Osteoblast (primary cell): ENCODE results near the gene RAB3GAP2. TPM values are rescaled to one million over a fixed set of nuclear protein-coding genes. Genes with fewer than 3 reads are reported as not detected.
"Not testable (repeated sequence)": the region's sequence is repeated elsewhere in the genome, so short reads cannot be mapped to it uniquely, and the experiment has no call there.

ENCODE experiments used
- DNase-seq: peaks from one replicate; pipeline ENCODE4 v3.0.0; 2011; ENCODE audit warnings: low spot score, mixed read lengths; ENCODE audit not compliant: insufficient read length; ENCODE audit errors: missing footprints
- H2AFZ ChIP-seq: 2 replicates; pipeline ENCODE4 v1.6.0; 2011; ENCODE audit warnings: mild to moderate bottlenecking, low read length
- H3K27ac ChIP-seq: 2 replicates; pipeline ENCODE4 v1.5.1; 2011; ENCODE audit warnings: mild to moderate bottlenecking, low read depth, low read length, moderate library complexity
- H3K27me3 ChIP-seq: 2 replicates; pipeline ENCODE4 v1.6.0; 2012; ENCODE audit warnings: mild to moderate bottlenecking, control low read depth, inconsistent platforms, low read length, moderate library complexity; ENCODE audit not compliant: insufficient read depth
- H3K36me3 ChIP-seq: 2 replicates; pipeline ENCODE4 v1.5.1; 2011; ENCODE audit warnings: mild to moderate bottlenecking, low read length, control low read depth, moderate library complexity; ENCODE audit not compliant: insufficient read depth
- H3K4me1 ChIP-seq: 2 replicates; pipeline ENCODE4 v1.5.1; 2011; ENCODE audit warnings: mild to moderate bottlenecking, low read length, control low read depth, moderate library complexity; ENCODE audit not compliant: insufficient read depth
- H3K4me2 ChIP-seq: 2 replicates; pipeline ENCODE4 v1.6.0; 2011; ENCODE audit warnings: mild to moderate bottlenecking, low read length; ENCODE audit not compliant: insufficient read depth
- H3K4me3 ChIP-seq: fragments of 200-600 bp; sonication (generic); 3 replicates; pipeline ENCODE4 v1.5.1; 2012; ENCODE audit warnings: mild to moderate bottlenecking, low read length, inconsistent platforms; ENCODE audit not compliant: insufficient read depth
- H3K79me2 ChIP-seq: 2 replicates; pipeline ENCODE4 v1.6.0; 2012; ENCODE audit warnings: mild to moderate bottlenecking, low read length, control low read depth, inconsistent platforms; ENCODE audit not compliant: insufficient read depth
- H3K9me3 ChIP-seq: 2 replicates; pipeline ENCODE4 v1.5.1; 2011; ENCODE audit warnings: low read depth, low read length, control low read depth
- H4K20me1 ChIP-seq: 2 replicates; pipeline ENCODE4 v1.6.0; 2012; ENCODE audit warnings: mild to moderate bottlenecking, low read length, control low read depth; ENCODE audit not compliant: insufficient read depth
- CTCF ChIP-seq: IDR thresholded peaks from 2 replicates; pipeline ENCODE4 v1.5.1; 2011; ENCODE audit warnings: mild to moderate bottlenecking, low read depth, low read length, moderate library complexity; ENCODE audit errors: extremely low read depth
- total RNA-seq: library from RNA; depleted of rRNA; stranded (reverse); fragments of >200 nt; gene quantifications from 2 replicates; pipeline ENCODE4 v1.2.3, GENCODE V29; 2012

Gene RAB3GAP2
- total RNA-seq, 1 donor = 44.2 TPM

DNA sequence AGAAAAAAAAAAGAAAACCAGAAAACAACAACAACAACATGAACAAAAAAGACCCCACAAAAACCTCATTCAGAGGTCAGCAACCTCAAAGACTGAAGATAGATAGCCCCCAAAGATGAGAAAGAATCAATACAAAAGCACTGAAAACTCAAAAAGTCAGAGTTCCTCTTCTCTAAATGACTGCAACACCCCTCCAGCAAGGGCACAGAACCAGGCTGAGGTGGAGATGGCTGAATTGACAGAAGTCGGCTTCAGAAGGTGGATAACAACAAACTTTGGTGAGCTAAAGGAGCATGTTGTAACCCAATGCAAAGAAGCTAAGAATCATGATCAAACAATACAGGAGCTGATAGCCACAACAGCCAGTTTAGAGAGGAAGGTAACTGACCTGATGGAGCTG, 17.0 kb downstream of the RAB3GAP2 start:
- Histone ChIP-seq H3K36me3 (peaks cover 17% of the 10 kb centered on the region), H4K20me1 (peaks cover 37% of the 10 kb centered on the region), H2AFZ (no peak overlapping the region), H3K27ac (no peak overlapping the region), H3K4me3 (no peak overlapping the region), H3K79me2 (peaks cover 74% of the 10 kb centered on the region), H3K4me2 (no peak overlapping the region), H3K4me1 (no peaks in the 10 kb centered on the region), H3K27me3 (no peaks in the 10 kb centered on the region), H3K9me3 (no peaks in the 10 kb centered on the region)
- no peak for TF ChIP-seq CTCF
- DNase-seq = no peak

DNA sequence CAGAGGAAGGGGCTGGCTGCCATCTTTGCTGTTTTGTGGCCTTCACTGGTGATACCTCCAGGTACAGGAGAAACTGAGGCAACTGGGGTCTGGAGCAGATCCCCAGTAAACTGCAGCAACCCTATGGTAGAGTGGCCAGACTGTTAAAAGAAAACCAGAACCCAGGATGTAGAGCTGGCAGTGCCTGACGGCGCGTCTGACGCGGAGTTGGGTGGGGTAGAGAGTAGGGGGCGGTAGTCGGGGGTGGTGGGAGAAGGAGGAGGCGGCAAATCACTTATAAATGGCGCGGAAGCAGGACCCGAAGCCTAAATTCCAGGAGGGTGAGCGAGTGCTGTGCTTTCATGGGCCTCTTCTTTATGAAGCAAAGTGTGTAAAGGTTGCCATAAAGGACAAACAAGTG, 19.0 kb downstream of the RAB3GAP2 start:
- H2AFZ ChIP-seq, H3K27me3 ChIP-seq, H3K27ac ChIP-seq, H3K4me3 ChIP-seq, H3K9me3 ChIP-seq, H3K4me1 ChIP-seq, DNase-seq, H3K4me2 ChIP-seq: not testable (repeated sequence)
- H3K79me2 ChIP-seq = peaks cover 73% of the 10 kb centered on the region
- H3K36me3 ChIP-seq = peaks cover 26% of the 10 kb centered on the region
- peaks cover 36% of the 10 kb centered on the region for H4K20me1 ChIP-seq

- no peak for TF ChIP-seq CTCF
- Histone ChIP-seq H3K4me1 (no peaks in the 10 kb centered on the region), H3K36me3 (peaks cover 26% of the 10 kb centered on the region), H3K27ac (no peak overlapping the region), H3K79me2 (peaks cover 67% of the 10 kb centered on the region), H3K4me2 (no peak overlapping the region), H3K4me3 (no peak overlapping the region), H2AFZ (no peak overlapping the region), H3K27me3 (no peaks in the 10 kb centered on the region), H3K9me3 (peaks cover 4% of the 10 kb centered on the region), H4K20me1 (peaks cover 24% of the 10 kb centered on the region)
- DNase-seq = no peak
Observed at GRCh38 chr1:220251272-220251671, 21.0 kb downstream of the RAB3GAP2 start.

- Histone ChIP-seq H3K4me3 (no peak overlapping the region), H4K20me1 (peaks cover 19% of the 10 kb centered on the region), H3K4me1 (no peaks in the 10 kb centered on the region), H3K27me3 (no peaks in the 10 kb centered on the region), H3K9me3 (peaks cover 4% of the 10 kb centered on the region), H3K4me2 (no peak overlapping the region), H2AFZ (no peak overlapping the region), H3K27ac (no peak overlapping the region), H3K79me2 (peaks cover 61% of the 10 kb centered on the region), H3K36me3 (peaks cover 26% of the 10 kb centered on the region)
- no peak for TF ChIP-seq CTCF
- DNase-seq = no peak
Observed at GRCh38 chr1:220250681-220251080, 21.6 kb downstream of the RAB3GAP2 start.
